Sigmoid colon (tissue), 4 donors: Measurements from ENCODE around the gene VWA2.

Experiments used
- CTCF ChIP-seq, 4 experiments: fragments of 450-650 bp in 3 of 4; fragments of 200-600 bp in 1 of 4; IDR thresholded peaks; one replicate each; pipeline ENCODE4 v1.5.1; 2016 to 2019; ENCODE audit warnings: antibody characterized with exemption in 4 of 4, mild to moderate bottlenecking in 3 of 4, moderate library complexity in 2 of 4
- EP300 ChIP-seq, 4 donors: sonication (generic); formaldehyde crosslinking; IDR thresholded peaks; one replicate each; pipeline ENCODE4 v1.6.1; 2017; ENCODE audit warnings: antibody characterized with exemption in 4 of 4
- POLR2AphosphoS5 ChIP-seq, 4 donors: sonication (generic); formaldehyde crosslinking; IDR thresholded peaks; one replicate each; pipeline ENCODE4 v1.6.1; 2017; ENCODE audit warnings: antibody characterized with exemption in 4 of 4

DNA sequence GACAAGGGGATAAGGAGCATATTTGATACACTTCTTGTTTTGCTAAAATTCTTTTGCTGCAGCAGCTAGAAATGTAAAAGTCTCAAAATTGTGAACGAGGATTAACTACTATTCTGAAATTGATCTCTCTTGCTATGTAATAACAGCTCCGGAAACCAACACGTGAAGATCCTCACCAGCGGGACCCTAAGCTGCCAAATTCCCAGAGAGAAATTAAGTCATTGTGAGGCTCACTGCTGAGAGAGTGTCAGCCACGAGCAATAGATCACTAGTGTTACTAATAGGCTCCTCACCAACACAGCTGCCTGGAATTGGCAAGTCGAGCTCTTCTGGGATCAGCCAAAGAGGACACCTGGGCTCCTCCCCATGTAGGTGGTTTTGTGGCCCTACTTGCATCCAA, 5.6 kb upstream of the VWA2 start:
- TF ChIP-seq CTCF (IDR thresholded peaks at IDR 0.05): no peak
- TF ChIP-seq POLR2AphosphoS5 (IDR thresholded peaks at IDR 0.05): no peak
- no peak for TF ChIP-seq EP300 (IDR thresholded peaks at IDR 0.05)
